ENCODE data around the gene GCLM. TPM values are rescaled to one million over a fixed set of nuclear protein-coding genes. Genes with fewer than 3 reads are reported as not detected.

GCLM gene, protein sequence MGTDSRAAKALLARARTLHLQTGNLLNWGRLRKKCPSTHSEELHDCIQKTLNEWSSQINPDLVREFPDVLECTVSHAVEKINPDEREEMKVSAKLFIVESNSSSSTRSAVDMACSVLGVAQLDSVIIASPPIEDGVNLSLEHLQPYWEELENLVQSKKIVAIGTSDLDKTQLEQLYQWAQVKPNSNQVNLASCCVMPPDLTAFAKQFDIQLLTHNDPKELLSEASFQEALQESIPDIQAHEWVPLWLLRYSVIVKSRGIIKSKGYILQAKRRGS
- total RNA-seq (10 to 100 TPM; 17.9 to 53.7 (median 32.3) TPM), polyA plus RNA-seq (10 to 100 TPM in 1 of 3 donors, 1 to 10 TPM in 2; 3.9 to 81.3 (median 7.2) TPM)
- long read RNA-seq, donor 1, full-length matches to known transcripts: 27 of 27 reads
- long read RNA-seq, donor 1, partial matches to known transcripts: 0 of 27 reads
- long read RNA-seq, donor 1, other reads (novel, unspliced or antisense): 0 of 27 reads
- long read RNA-seq, donor 2, full-length matches to known transcripts: 20 of 20 reads
- long read RNA-seq, donor 2, partial matches to known transcripts: 0 of 20 reads
- long read RNA-seq, donor 2, other reads (novel, unspliced or antisense): 0 of 20 reads
- long read RNA-seq, donor 3, full-length matches to known transcripts: 35 of 35 reads
- long read RNA-seq, donor 3, partial matches to known transcripts: 0 of 35 reads
- long read RNA-seq, donor 3, other reads (novel, unspliced or antisense): 0 of 35 reads
- long read RNA-seq, donor 4, full-length matches to known transcripts: 31 of 37 reads
- long read RNA-seq, donor 4, partial matches to known transcripts: 3 of 37 reads
- long read RNA-seq, donor 4, other reads (novel, unspliced or antisense): 3 of 37 reads
- long read RNA-seq, donor 5, full-length matches to known transcripts: 106 of 113 reads
- long read RNA-seq, donor 5, partial matches to known transcripts: 0 of 113 reads
- long read RNA-seq, donor 5, other reads (novel, unspliced or antisense): 7 of 113 reads
- long read RNA-seq, donor 6, full-length matches to known transcripts: 1 of 3 reads
- long read RNA-seq, donor 6, partial matches to known transcripts: 0 of 3 reads
- long read RNA-seq, donor 6, other reads (novel, unspliced or antisense): 2 of 3 reads
- long read RNA-seq, donor 7, full-length matches to known transcripts: 12 of 12 reads
- long read RNA-seq, donor 7, partial matches to known transcripts: 0 of 12 reads
- long read RNA-seq, donor 7, other reads (novel, unspliced or antisense): 0 of 12 reads
- long read RNA-seq, donor 8, full-length matches to known transcripts: 21 of 21 reads
- long read RNA-seq, donor 8, partial matches to known transcripts: 0 of 21 reads
- long read RNA-seq, donor 8, other reads (novel, unspliced or antisense): 0 of 21 reads
- long read RNA-seq, donor 9, full-length matches to known transcripts: 24 of 24 reads
- long read RNA-seq, donor 9, partial matches to known transcripts: 0 of 24 reads
- long read RNA-seq, donor 9, other reads (novel, unspliced or antisense): 0 of 24 reads
- long read RNA-seq, donor 10, full-length matches to known transcripts: 15 of 15 reads
- long read RNA-seq, donor 10, partial matches to known transcripts: 0 of 15 reads
- long read RNA-seq, donor 10, other reads (novel, unspliced or antisense): 0 of 15 reads

DNA sequence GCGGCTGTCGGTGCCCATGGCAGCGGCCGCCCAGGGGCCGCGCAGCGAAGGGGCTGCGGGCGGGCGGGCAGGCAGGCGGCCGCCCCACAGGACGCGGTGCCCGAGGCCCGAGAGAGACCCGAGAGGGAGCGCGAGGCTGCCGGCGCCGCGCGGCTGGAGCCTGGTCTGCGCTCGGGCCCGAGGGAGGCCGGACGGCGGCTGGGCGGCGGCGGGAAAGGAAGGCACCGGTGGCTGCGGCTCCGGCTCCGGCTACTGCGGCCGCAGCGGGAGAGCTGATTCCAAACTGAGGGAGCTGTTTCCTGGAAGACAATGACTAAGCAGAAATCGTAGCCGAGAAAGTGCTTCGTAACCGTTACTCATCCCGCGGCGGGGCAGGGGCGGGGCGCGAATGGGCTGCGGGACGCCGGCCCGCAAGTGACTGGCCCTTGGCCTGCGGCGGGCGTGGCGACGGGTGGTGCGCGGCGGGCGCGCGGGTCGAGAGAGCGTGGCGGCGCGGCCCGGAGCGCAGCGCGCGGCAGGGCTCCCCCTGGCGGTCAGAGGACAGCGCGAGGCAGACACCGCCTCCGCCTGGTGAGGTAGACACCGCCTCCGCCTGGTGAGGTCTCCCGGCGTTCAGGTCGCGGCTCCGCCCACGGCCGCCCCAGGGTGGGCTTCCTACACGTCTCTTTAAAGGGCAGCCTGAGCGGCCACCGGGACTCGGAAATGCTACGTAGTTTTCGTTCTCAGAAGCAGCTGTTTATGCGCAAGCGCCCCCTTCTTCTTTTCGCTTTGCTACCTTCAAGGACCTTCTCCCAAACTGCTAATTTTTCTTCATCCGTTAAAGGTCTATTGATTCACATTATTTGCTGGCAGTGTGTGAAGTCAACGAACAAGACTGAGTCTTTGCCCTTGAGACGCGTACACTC, at the start of gene GCLM:
Gene GCLM (minus strand): TSS at position 285 of the 905 bp plus-strand sequence. CDS start 267 bp downstream, at position 18.
- TF ChIP-seq POLR2A (IDR thresholded peaks at IDR 0.05): peak; percentile 85 to 99
- TF ChIP-seq, protein P1, sequence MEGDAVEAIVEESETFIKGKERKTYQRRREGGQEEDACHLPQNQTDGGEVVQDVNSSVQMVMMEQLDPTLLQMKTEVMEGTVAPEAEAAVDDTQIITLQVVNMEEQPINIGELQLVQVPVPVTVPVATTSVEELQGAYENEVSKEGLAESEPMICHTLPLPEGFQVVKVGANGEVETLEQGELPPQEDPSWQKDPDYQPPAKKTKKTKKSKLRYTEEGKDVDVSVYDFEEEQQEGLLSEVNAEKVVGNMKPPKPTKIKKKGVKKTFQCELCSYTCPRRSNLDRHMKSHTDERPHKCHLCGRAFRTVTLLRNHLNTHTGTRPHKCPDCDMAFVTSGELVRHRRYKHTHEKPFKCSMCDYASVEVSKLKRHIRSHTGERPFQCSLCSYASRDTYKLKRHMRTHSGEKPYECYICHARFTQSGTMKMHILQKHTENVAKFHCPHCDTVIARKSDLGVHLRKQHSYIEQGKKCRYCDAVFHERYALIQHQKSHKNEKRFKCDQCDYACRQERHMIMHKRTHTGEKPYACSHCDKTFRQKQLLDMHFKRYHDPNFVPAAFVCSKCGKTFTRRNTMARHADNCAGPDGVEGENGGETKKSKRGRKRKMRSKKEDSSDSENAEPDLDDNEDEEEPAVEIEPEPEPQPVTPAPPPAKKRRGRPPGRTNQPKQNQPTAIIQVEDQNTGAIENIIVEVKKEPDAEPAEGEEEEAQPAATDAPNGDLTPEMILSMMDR (IDR thresholded peaks at IDR 0.05): peak; percentile 52 to 99 (median 82)
- H3K9me3 ChIP-seq (replicated peaks in 1 of 3): no peaks in the 10 kb centered on the region
- H3K27ac ChIP-seq: peak within 1 kb of the TSS; percentile 83 to 98 (median 95)
- intact Hi-C loops (cut with DNase I): no loop called here
- no peaks in the 10 kb centered on the region for H3K27me3 ChIP-seq
- no peaks in the 10 kb centered on the region for H3K36me3 ChIP-seq (replicated peaks in 1 of 2)
- H3K4me1 ChIP-seq (replicated peaks in 1 of 2): peaks cover 4 to 39% of the 10 kb centered on the region in 2 donors
- DNase-seq: peak; percentile 95 to 97 (median 96)
- WGBS, 4 donors: 0 to 3% (median 1%) methylated on average over 24 to 102 of the region's 102 CpGs
- peak within 1 kb of the TSS; percentile 64 to 99 (median 78) for H3K4me3 ChIP-seq

DNA sequence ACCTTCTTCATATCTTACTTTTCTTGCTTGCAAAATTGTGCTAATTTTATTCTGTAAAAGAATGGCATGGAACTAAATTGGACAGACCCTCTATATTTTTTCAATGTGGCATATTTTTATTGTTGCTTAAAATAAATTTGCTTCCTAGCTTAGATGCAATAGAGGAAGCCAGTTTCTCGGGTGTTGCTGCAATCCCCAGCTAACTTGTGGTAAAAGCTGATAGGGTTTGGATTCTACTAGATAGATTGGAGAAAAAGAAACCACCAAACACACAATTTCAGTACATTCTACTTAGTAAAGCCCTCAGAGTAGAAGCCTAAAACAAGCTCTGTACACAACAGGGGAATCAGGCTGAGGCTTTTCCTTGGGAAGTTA, 49.5 kb upstream of the GCLM start:
- Histone ChIP-seq H3K36me3 (replicated peaks in 1 of 2) (no peaks in the 10 kb centered on the region), H3K4me1 (replicated peaks in 1 of 2) (peaks cover 0 to 7% of the 10 kb centered on the region in 2 donors), H3K27me3 (no peaks in the 10 kb centered on the region), H3K9me3 (replicated peaks in 1 of 3) (peaks cover 0 to 9% (median 0%) of the 10 kb centered on the region in 3 donors), H3K4me3 (no peak overlapping the region), H3K27ac (no peak overlapping the region)
- 54 to 62% (median 61%) methylated on average over 1 of the region's 1 CpG for WGBS, 4 donors
- TF ChIP-seq, protein P1 (IDR thresholded peaks at IDR 0.05): no peak
- TF ChIP-seq POLR2A (IDR thresholded peaks at IDR 0.05): no peak
- no peak for DNase-seq
- intact Hi-C loops (cut with DNase I): no loop called here

DNA sequence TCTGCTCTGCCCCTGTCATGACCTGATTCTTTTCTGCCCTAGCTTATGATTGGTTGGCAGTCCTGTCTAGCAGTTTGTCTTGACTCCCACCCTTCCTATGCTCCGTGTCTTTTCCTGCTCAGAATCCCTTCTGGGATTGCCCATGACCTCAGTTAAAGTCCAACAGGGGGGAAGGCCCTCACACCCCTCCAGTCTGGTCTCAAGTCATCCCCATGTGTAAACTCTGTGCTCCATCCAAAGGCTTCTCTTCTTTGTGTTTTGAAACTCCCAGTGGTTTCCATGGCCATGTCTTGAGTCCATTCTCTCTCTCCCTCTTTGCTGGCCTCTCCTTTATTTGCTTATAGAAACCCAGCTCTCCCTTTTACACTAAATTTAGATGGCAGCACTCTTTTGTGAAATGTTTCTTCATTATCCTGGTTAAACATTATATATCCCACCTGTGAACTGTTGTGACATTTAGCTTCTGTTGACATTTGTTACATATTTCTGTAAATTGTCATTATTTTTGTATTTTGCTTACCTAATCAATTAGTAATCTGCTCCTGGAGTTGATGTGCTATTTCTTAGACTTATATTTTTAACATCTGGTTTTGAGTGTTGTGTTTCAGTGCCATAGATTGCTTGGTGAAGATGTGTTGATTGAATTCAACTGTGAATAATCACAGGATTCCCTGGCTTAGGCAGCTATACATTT, 48.9 kb upstream of the GCLM start:
- intact Hi-C loops (cut with DNase I): no loop called here
- H3K9me3 ChIP-seq (replicated peaks in 1 of 3): peaks cover 0 to 9% (median 0%) of the 10 kb centered on the region in 3 donors
- WGBS, 4 donors: 74 to 88% (median 80%) methylated on average over 1 of the region's 1 CpG
- no peak overlapping the region for H3K4me3 ChIP-seq
- H3K27ac ChIP-seq: no peak overlapping the region
- no peak for TF ChIP-seq POLR2A (IDR thresholded peaks at IDR 0.05)
- TF ChIP-seq, protein P1 (IDR thresholded peaks at IDR 0.05): no peak
- no peaks in the 10 kb centered on the region for H3K27me3 ChIP-seq
- no peaks in the 10 kb centered on the region for H3K36me3 ChIP-seq (replicated peaks in 1 of 2)
- DNase-seq: no peak
- H3K4me1 ChIP-seq (replicated peaks in 1 of 2): peaks cover 0 to 7% of the 10 kb centered on the region in 2 donors

Data from adrenal gland (tissue), 19 donors.